IMR-90 (cell line): ENCODE results near the gene TIMM29. TPM values are rescaled to one million over a fixed set of nuclear protein-coding genes. Genes with fewer than 3 reads are reported as not detected.

Experiments used
- ATAC-seq: fragments of 200-7000 bp; cut with Tn5 transposase; 2 replicates; pipeline ENCODE4 v1.9.1; 2020; ENCODE audit warnings: low read depth, mild to moderate bottlenecking, moderate library complexity
- BruUV-seq: library from RNA; stranded (reverse); fragments of 400-500 nt; replicated peaks from 2 replicates; lab custom pipeline; 2021; lab: Mats Ljungman, UMichigan
- CTCF ChIA-PET: fragments of 300-600 bp; formaldehyde crosslinking; extraction: SDS; loops from one replicate; lab custom pipeline; 2021; ENCODE audit warnings: antibody characterized with exemption; lab: Yijun Ruan, JAX
- POLR2A ChIA-PET: fragments of 300-600 bp; sonication (Branson Sonifier 250); formaldehyde crosslinking; loops from one replicate; lab custom pipeline; 2022; ENCODE audit warnings: antibody characterized with exemption; ENCODE audit not compliant: unreplicated experiment; lab: Charles Lee
- DNase-seq: peaks from one replicate; pipeline ENCODE4 v3.0.0; 2013
- H2AFZ ChIP-seq: replicated peaks from 2 replicates; pipeline ENCODE3; 2013; ENCODE audit warnings: low read length, mild to moderate bottlenecking; ENCODE audit not compliant: poor library complexity
- H2AK5ac ChIP-seq: 2 replicates; pipeline ENCODE4 v1.6.1; 2013; ENCODE audit warnings: low read depth, low read length, inconsistent platforms
- H2AK9ac ChIP-seq: replicated peaks from 2 replicates; pipeline ENCODE3; 2013; ENCODE audit warnings: mild to moderate bottlenecking, low read depth, low read length, moderate library complexity; ENCODE audit not compliant: poor library complexity
- H2BK120ac ChIP-seq: 2 replicates; pipeline ENCODE4 v1.6.1; 2013; ENCODE audit warnings: low read depth, low read length, inconsistent platforms
- H2BK15ac ChIP-seq: 3 replicates; pipeline ENCODE4 v1.6.1; 2013; ENCODE audit warnings: low read depth, low read length, inconsistent platforms
- H2BK20ac ChIP-seq: 2 replicates; pipeline ENCODE4 v1.6.1; 2013; ENCODE audit warnings: low read depth, mild to moderate bottlenecking, inconsistent platforms, low read length, moderate library complexity
- H2BK5ac ChIP-seq: 2 replicates; pipeline ENCODE4 v1.6.1; 2013; ENCODE audit warnings: mild to moderate bottlenecking, low read depth, low read length, inconsistent platforms; ENCODE audit not compliant: poor library complexity, severe bottlenecking
- H3K14ac ChIP-seq: replicated peaks from 2 replicates; pipeline ENCODE4 v1.6.1; 2013; ENCODE audit warnings: low read depth, low read length, inconsistent platforms
- H3K18ac ChIP-seq: 2 replicates; pipeline ENCODE4 v1.6.1; 2013; ENCODE audit warnings: low read depth, low read length, control low read depth
- H3K23ac ChIP-seq: 2 replicates; pipeline ENCODE4 v1.6.1; 2013; ENCODE audit warnings: low read depth, low read length, inconsistent platforms
- H3K27ac ChIP-seq: 2 replicates; pipeline ENCODE4 v1.5.1; 2013; ENCODE audit warnings: mild to moderate bottlenecking, control low read depth, low read length; ENCODE audit not compliant: insufficient read depth
- H3K27me3 ChIP-seq: 2 replicates; pipeline ENCODE4 v1.6.1; 2013; ENCODE audit warnings: low read length; ENCODE audit not compliant: control insufficient read depth, insufficient read depth
- H3K36me3 ChIP-seq: 2 replicates; pipeline ENCODE4 v1.6.1; 2013; ENCODE audit warnings: low read length, mixed read lengths; ENCODE audit not compliant: control insufficient read depth, insufficient read depth
- H3K4ac ChIP-seq: 2 replicates; pipeline ENCODE4 v1.6.1; 2013; ENCODE audit warnings: low read depth, low read length, inconsistent platforms
- H3K4me1 ChIP-seq: 2 replicates; pipeline ENCODE4 v1.6.1; 2013; ENCODE audit warnings: low read length, mixed read lengths; ENCODE audit not compliant: control insufficient read depth, insufficient read depth
- H3K4me2 ChIP-seq: 2 replicates; pipeline ENCODE4 v1.6.1; 2013; ENCODE audit warnings: low read depth, mild to moderate bottlenecking, control low read depth, low read length, moderate library complexity
- H3K4me3 ChIP-seq: 2 replicates; pipeline ENCODE4 v1.5.1; 2013; ENCODE audit warnings: low read depth, mild to moderate bottlenecking, control low read depth, low read length, moderate library complexity; ENCODE audit not compliant: insufficient read depth
- H3K56ac ChIP-seq: 2 replicates; pipeline ENCODE4 v1.6.1; 2013; ENCODE audit warnings: low read length, inconsistent platforms; ENCODE audit not compliant: insufficient read depth; ENCODE audit errors: extremely low read depth
- H3K79me1 ChIP-seq, 2 experiments: 2 replicates each; pipeline ENCODE4 v1.6.1; 2013; ENCODE audit warnings: low read length in 2 of 2, inconsistent platforms in 1 of 2, low read depth in 1 of 2
- H3K9ac ChIP-seq: 2 replicates; pipeline ENCODE4 v1.6.1; 2013; ENCODE audit warnings: low read depth, low read length, control low read depth
- H3K9me1 ChIP-seq: 2 replicates; pipeline ENCODE4 v1.6.1; 2013; ENCODE audit warnings: low read length, inconsistent platforms; ENCODE audit not compliant: insufficient read depth
- H3K9me3 ChIP-seq: 2 replicates; pipeline ENCODE4 v1.6.1; 2013; ENCODE audit warnings: low read length; ENCODE audit not compliant: control insufficient read depth, insufficient read depth
- H4K20me1 ChIP-seq: 2 replicates; pipeline ENCODE4 v1.6.1; 2013; ENCODE audit warnings: low read length, inconsistent platforms; ENCODE audit not compliant: insufficient read depth
- H4K5ac ChIP-seq: 2 replicates; pipeline ENCODE4 v1.6.1; 2013; ENCODE audit warnings: mild to moderate bottlenecking, low read depth, low read length, control low read depth
- H4K8ac ChIP-seq, 2 experiments: 2 replicates each; pipeline ENCODE4 v1.6.1; 2013; ENCODE audit warnings: low read depth in 2 of 2, low read length in 2 of 2, control low read depth in 1 of 2, inconsistent platforms in 1 of 2
- H4K91ac ChIP-seq: 2 replicates; pipeline ENCODE4 v1.6.1; 2013; ENCODE audit warnings: low read depth, low read length, inconsistent platforms; ENCODE audit not compliant: insufficient read depth
- BHLHE40 ChIP-seq: fragments of 150-350 bp; IDR thresholded peaks from 2 replicates; pipeline ENCODE4 v1.6.1; 2016; ENCODE audit warnings: mild to moderate bottlenecking, low read depth, low read length
- CEBPB ChIP-seq: IDR thresholded peaks from 2 replicates; pipeline ENCODE4 v1.6.1; 2012; ENCODE audit warnings: low read depth, low read length, improper control_type of control experiment
- CTCF ChIP-seq: conservative IDR thresholded peaks from 2 replicates; pipeline ENCODE4 v1.5.1; 2012; ENCODE audit warnings: mild to moderate bottlenecking, low read depth, low read length, improper control_type of control experiment
- FOS ChIP-seq: fragments of 150-350 bp; IDR thresholded peaks from 2 replicates; pipeline ENCODE4 v1.6.1; 2016; ENCODE audit warnings: low read depth, low read length
- MAFK ChIP-seq: IDR thresholded peaks from 2 replicates; pipeline ENCODE4 v1.6.1; 2012; ENCODE audit warnings: low read depth, low read length, improper control_type of control experiment
- MAZ ChIP-seq: IDR thresholded peaks from 2 replicates; pipeline ENCODE4 v1.6.1; 2012; ENCODE audit warnings: low read depth, mild to moderate bottlenecking, low read length, improper control_type of control experiment, moderate library complexity, borderline replicate concordance
- NFE2L2 ChIP-seq: fragments of 150-350 bp; IDR thresholded peaks from 2 replicates; pipeline ENCODE4 v1.6.1; 2016; ENCODE audit warnings: low read depth, mild to moderate bottlenecking, low read length
- POLR2A ChIP-seq: IDR thresholded peaks from 2 replicates; pipeline ENCODE4 v1.6.1; 2012; ENCODE audit warnings: mild to moderate bottlenecking, low read depth, low read length
- WGBS, 2 experiments: methylation state at CpG; one replicate each; pipeline versions ENCODE4 v1.1.5 to v1.1.7; 2013; ENCODE audit warnings: missing lambda C conversion rate in 2 of 2; ENCODE audit not compliant: insufficient read length in 1 of 2; ENCODE audit errors: extremely low coverage in 2 of 2; 5-methylcytosine and 5-hydroxymethylcytosine counted together
- dilution Hi-C: fragments of 300-500 bp; cut with HindIII; formaldehyde crosslinking; loops from one replicate; pipeline ENCODE4 v1.14.3; 2018; ENCODE audit warnings: low sequenced_read_pairs; ENCODE audit not compliant: unreplicated experiment
- in situ Hi-C: fragments of 300-500 bp; cut with MboI; formaldehyde crosslinking; loops from 3 replicates; pipeline ENCODE4 v1.14.3; 2019; ENCODE audit warnings: low sequenced_read_pairs, inconsistent platforms, mixed read lengths
- intact Hi-C: fragments of 100-400 bp; cut with micrococcal nuclease; formaldehyde crosslinking; loops from 2 replicates; pipeline ENCODE4 v1.10.0; 2022
- polyA plus RNA-seq, 3 experiments: library from polyadenylated mRNA; depleted of rRNA; stranded (reverse); fragments of >200 nt; gene quantifications; 2 replicates each; pipeline ENCODE4 v1.2.3, GENCODE V29; 2012; ENCODE audit warnings: low replicate concordance in 1 of 3
- total RNA-seq: library from RNA; depleted of rRNA; stranded (reverse); fragments of >200 nt; gene quantifications from 2 replicates; pipeline ENCODE4 v1.2.3, GENCODE V29; 2012
- TF ChIP-seq, protein P1 (sequence below): fragments of 150-350 bp; IDR thresholded peaks from 2 replicates; pipeline ENCODE4 v1.6.1; 2016; ENCODE audit warnings: low read depth, mild to moderate bottlenecking, low read length, moderate library complexity, borderline replicate concordance
- TF ChIP-seq, protein P2 (sequence below): fragments of 150-350 bp; IDR thresholded peaks from 2 replicates; pipeline ENCODE4 v1.6.1; 2017; ENCODE audit warnings: mild to moderate bottlenecking, antibody characterized with exemption, low read length, low read depth

The TIMM29 gene
- total and polyA plus RNA-seq, 2 of the 4 experiments (the other 2 are of a cell fraction), result 9.3 to 13.4 TPM

DNA sequence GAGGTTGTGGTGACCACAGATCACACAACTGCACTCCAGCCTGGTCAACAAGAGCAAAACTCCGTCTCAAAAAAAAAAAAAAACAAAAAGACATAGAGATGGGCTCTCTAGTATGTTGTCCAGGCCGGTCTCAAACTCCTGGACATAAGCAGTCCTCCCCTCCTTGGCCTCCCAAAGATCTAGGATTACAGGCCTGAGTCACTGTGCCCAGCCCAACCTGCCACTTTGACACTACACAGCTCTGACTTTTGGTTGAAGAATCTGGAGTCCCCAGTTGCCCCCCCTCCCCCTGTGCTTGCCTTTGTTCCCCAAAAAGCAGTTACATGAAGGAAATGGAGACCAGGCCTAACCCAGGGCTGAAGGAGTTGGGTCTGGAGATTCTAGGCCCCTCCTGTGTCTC, 44.3 kb upstream of the TIMM29 start:
- Histone ChIP-seq H4K20me1 (peaks cover 74% of the 10 kb centered on the region), H3K56ac (no peak overlapping the region), H3K9ac (no peak overlapping the region), H4K5ac (0 out of 2 replicates have a peak overlapping the region, but pooled peaks have one; percentile 19), H3K4me3 (no peak overlapping the region), H3K9me3 (no peaks in the 10 kb centered on the region), H2BK20ac (no peak overlapping the region), H3K4me2 (0 out of 2 replicates have a peak overlapping the region, but pooled peaks have one; percentile 45), H3K14ac (no peak overlapping the region), H3K27ac (peak overlapping the region; percentile 24; the same call in 1 of the 2 replicates), H3K9me1 (peaks cover 37% of the 10 kb centered on the region), H2AK5ac (no peak overlapping the region), H2BK15ac (no peak overlapping the region), H3K4ac (peak overlapping the region; percentile 31), H3K4me1 (peaks cover 16% of the 10 kb centered on the region), H2AFZ (peak overlapping the region; percentile 18), H3K27me3 (no peaks in the 10 kb centered on the region), H3K23ac (no peak overlapping the region), H3K36me3 (0 out of 2 replicates have a peak, but pooled peaks cover 2% of the 10 kb centered on the region), H3K18ac (no peak overlapping the region), H2BK120ac (no peak overlapping the region), H4K8ac (no peak overlapping the region), H2BK5ac (peak overlapping the region; percentile 15), H2AK9ac (peak overlapping the region; percentile 73), H3K79me1 (peaks cover 22 to 94% of the 10 kb centered on the region in 2 experiments), H4K91ac (no peak overlapping the region)
- TF ChIP-seq CTCF, result no peak
- no peak for TF ChIP-seq BHLHE40
- TF ChIP-seq, protein P1, sequence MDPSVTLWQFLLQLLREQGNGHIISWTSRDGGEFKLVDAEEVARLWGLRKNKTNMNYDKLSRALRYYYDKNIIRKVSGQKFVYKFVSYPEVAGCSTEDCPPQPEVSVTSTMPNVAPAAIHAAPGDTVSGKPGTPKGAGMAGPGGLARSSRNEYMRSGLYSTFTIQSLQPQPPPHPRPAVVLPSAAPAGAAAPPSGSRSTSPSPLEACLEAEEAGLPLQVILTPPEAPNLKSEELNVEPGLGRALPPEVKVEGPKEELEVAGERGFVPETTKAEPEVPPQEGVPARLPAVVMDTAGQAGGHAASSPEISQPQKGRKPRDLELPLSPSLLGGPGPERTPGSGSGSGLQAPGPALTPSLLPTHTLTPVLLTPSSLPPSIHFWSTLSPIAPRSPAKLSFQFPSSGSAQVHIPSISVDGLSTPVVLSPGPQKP, result no peak
- TF ChIP-seq MAZ, result peak; percentile 29; the same call in 1 of the 2 replicates
- no peak for TF ChIP-seq POLR2A
- TF ChIP-seq NFE2L2, result no peak
- TF ChIP-seq, protein P2, sequence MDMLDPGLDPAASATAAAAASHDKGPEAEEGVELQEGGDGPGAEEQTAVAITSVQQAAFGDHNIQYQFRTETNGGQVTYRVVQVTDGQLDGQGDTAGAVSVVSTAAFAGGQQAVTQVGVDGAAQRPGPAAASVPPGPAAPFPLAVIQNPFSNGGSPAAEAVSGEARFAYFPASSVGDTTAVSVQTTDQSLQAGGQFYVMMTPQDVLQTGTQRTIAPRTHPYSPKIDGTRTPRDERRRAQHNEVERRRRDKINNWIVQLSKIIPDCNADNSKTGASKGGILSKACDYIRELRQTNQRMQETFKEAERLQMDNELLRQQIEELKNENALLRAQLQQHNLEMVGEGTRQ, result no peak
- TF ChIP-seq MAFK, result no peak
- no peak for TF ChIP-seq CEBPB
- TF ChIP-seq FOS, result peak; percentile 39; the same call in 1 of the 2 replicates
- peak; percentile 77 for DNase-seq
- ATAC-seq, result peak; percentile 77
- no TSS peak for BruUV-seq
- ChIA-PET CTCF (interaction anchor here (0.7 to 1.0 kb wide), 2 partner anchors 20 to 26 kb away, joined by 3 read pairs; no protein-coding TSS in a partner anchor), POLR2A (interaction anchor here (0.6 kb wide), 1 partner anchor 331 kb away, joined by 7 read pairs; no protein-coding TSS in a partner anchor)
- in situ Hi-C loops (no loop called here), intact Hi-C loops (no loop called here), dilution Hi-C loops (no loop called here)
- WGBS, 2 experiments, result 100% methylated on average over 1 of the region's 2 CpGs; no CpG with 5 or more reads in 1 of the 2 experiments
